ENCODE results near the gene TCF7. TPM values are rescaled to one million over a fixed set of nuclear protein-coding genes. Genes with fewer than 3 reads are reported as not detected.

The TCF7 gene
- total RNA-seq, 1 experiment from 2014 or later: 18.2 TPM

- Mint-ChIP-seq H3K27me3 (ENCODE audit: low read depth) (peaks cover 12% of the 10 kb centered on the region), H3K9me3 (no peaks in the 10 kb centered on the region; a peak in 1 of 5 replicates), H3K4me3 (no peak overlapping the region), H3K27ac (no peak overlapping the region), H3K36me3 (ENCODE audit: insufficient read depth in 1 of 3, low read depth in 3 of 3) (peaks cover 0 to 20% (median 14%) of the 10 kb centered on the region in 3 experiments; a peak in 4 of 7 replicates), H3K4me1 (peaks cover 7% of the 10 kb centered on the region in 2 experiments)
- no peak overlapping the region for H2AFZ ChIP-seq (ENCODE audit: low read length)
- H4K20me1 ChIP-seq (ENCODE audit: control insufficient read depth, insufficient read depth, insufficient read length): peaks cover 3% of the 10 kb centered on the region
- no peak overlapping the region for H4K91ac ChIP-seq (ENCODE audit: insufficient read length, low read depth, low read length)
- H4K8ac ChIP-seq (replicated peaks; ENCODE audit: insufficient read length, low read depth, low read length): no peak overlapping the region
- H3K4ac ChIP-seq (ENCODE audit: low read depth, low read length): no peak overlapping the region
- TF ChIP-seq CTCF (conservative IDR thresholded peaks at IDR 0.05): no peak
- no peak overlapping the region for H3K27ac ChIP-seq (ENCODE audit: insufficient read length, low read depth, low read length)
- no peak overlapping the region for H2BK12ac ChIP-seq (ENCODE audit: insufficient read length, low read depth, low read length)
- H2BK20ac ChIP-seq (ENCODE audit: low read depth, low read length, poor library complexity, severe bottlenecking): no peak overlapping the region
- no peak overlapping the region for H3K9ac ChIP-seq (ENCODE audit: extremely low read depth, insufficient read length, low read length)
- no CpG with 5 or more reads among the region's 4 CpGs for WGBS (ENCODE audit: extremely low coverage, insufficient read length, low lambda C conversion rate)
- no peaks in the 10 kb centered on the region for H3K79me2 ChIP-seq (ENCODE audit: insufficient read depth, low read length)
- no peaks in the 10 kb centered on the region for H3K4me1 ChIP-seq (ENCODE audit: insufficient read depth, low read length)
- H3K18ac ChIP-seq (ENCODE audit: insufficient read length, low read depth, low read length): no peak overlapping the region
- no peak overlapping the region for H3T11ph ChIP-seq (ENCODE audit: low read length)
- no peak overlapping the region for H3K23ac ChIP-seq (ENCODE audit: insufficient read length, low read depth, low read length)
- no peaks in the 10 kb centered on the region for H3K9me3 ChIP-seq (ENCODE audit: control insufficient read depth, low read depth, low read length)
- no peak overlapping the region for H2BK120ac ChIP-seq (ENCODE audit: low read depth, low read length, poor library complexity, severe bottlenecking)
- H2BK5ac ChIP-seq (ENCODE audit: insufficient read length, low read length): no peak overlapping the region
- peaks cover 13% of the 10 kb centered on the region for H3K23me2 ChIP-seq (ENCODE audit: insufficient read length, low read depth, low read length, poor library complexity, severe bottlenecking)
- no peak overlapping the region for H2AK5ac ChIP-seq (ENCODE audit: insufficient read length, low read length)
- H3K56ac ChIP-seq (ENCODE audit: insufficient read length, low read depth, low read length): no peak overlapping the region
- H3K79me1 ChIP-seq (ENCODE audit: insufficient read depth, low read depth, low read length, poor library complexity, severe bottlenecking): no peaks in the 10 kb centered on the region
- no peak overlapping the region for H2BK15ac ChIP-seq (ENCODE audit: low read depth, low read length)
- H3K14ac ChIP-seq (ENCODE audit: insufficient read depth, low read length): no peak overlapping the region
- H3K27me3 ChIP-seq (ENCODE audit: insufficient read depth, low read length): peaks cover 5% of the 10 kb centered on the region; the same call in 1 of the 2 replicates
- H4K5ac ChIP-seq (ENCODE audit: insufficient read length, low read depth, low read length): no peak overlapping the region
- no peak overlapping the region for H3K4me2 ChIP-seq (ENCODE audit: insufficient read depth, insufficient read length, low read length)
- DNase-seq: no peak
Measured at GRCh38 chr5:134118212-134118835, 3.8 kb downstream of the TCF7 start.

Data from H9 (cell line).